A549 (cell line): Measurements from ENCODE around the gene DPPA3. TPM values are rescaled to one million over a fixed set of nuclear protein-coding genes. Genes with fewer than 3 reads are reported as not detected.

ENCODE experiments used
- ATAC-seq, 2 experiments: fragments of 200-7000 bp in 1 of 2; fragments of >200 bp in 1 of 2; cut with Nextera tagmentation in 1 of 2; cut with Tn5 transposase in 1 of 2; 3 replicates each; pipeline versions ENCODE4 v1.8.0 to v1.9.1; 2018 to 2020; ENCODE audit warnings: mild to moderate bottlenecking in 1 of 2, moderate library complexity in 1 of 2
- CTCF ChIA-PET: fragments of 300-600 bp; sonication (Branson Sonifier 250); formaldehyde crosslinking; extraction: SDS; loops from one replicate; lab custom pipeline; 2021; ENCODE audit warnings: antibody characterized with exemption, inconsistent platforms; lab: Yijun Ruan, JAX
- POLR2A ChIA-PET: fragments of 350-600 bp; formaldehyde crosslinking; extraction: SDS; loops from one replicate; lab custom pipeline; 2021; ENCODE audit warnings: antibody characterized with exemption, inconsistent platforms; lab: Yijun Ruan, JAX
- DNase-seq, 2 experiments: peaks; one replicate each; pipeline versions ENCODE4 v3.0.0 to v3.0.0-alpha.2; 2011 to 2016; ENCODE audit warnings: low read depth in 1 of 2, low spot score in 1 of 2
- FAIRE-seq: peaks from 2 replicates; lab custom pipeline; 2011; peaks lifted over from hg19 to GRCh38; lab: Jason Lieb, UNC
- H3K27ac ChIP-seq, 2 experiments: fragments of >200 bp; sonication (Bioruptor Twin); formaldehyde crosslinking; 3 replicates each; pipeline ENCODE4 v1.5.1; 2016 to 2017
- H3K4me1 ChIP-seq: fragments of >200 bp; sonication (Bioruptor Twin); formaldehyde crosslinking; 3 replicates; pipeline ENCODE4 v1.6.1; 2016
- H3K4me2 ChIP-seq: fragments of >200 bp; sonication (Bioruptor Twin); formaldehyde crosslinking; 3 replicates; pipeline ENCODE4 v1.6.1; 2016
- H3K4me3 ChIP-seq: fragments of >200 bp; sonication (Bioruptor Twin); formaldehyde crosslinking; 3 replicates; pipeline ENCODE4 v1.5.1; 2016
- H3K9me3 ChIP-seq: fragments of >200 bp; sonication (Bioruptor Twin); formaldehyde crosslinking; 3 replicates; pipeline ENCODE4 v1.6.1; 2016
- BHLHE40 ChIP-seq: IDR thresholded peaks from 2 replicates; pipeline ENCODE4 v1.6.1; 2012; ENCODE audit warnings: low read depth, low read length, inconsistent platforms
- CBX2 ChIP-seq: fragments of 200-600 bp; sonication (generic); IDR thresholded peaks from 2 replicates; pipeline ENCODE4 v1.6.1; 2016; ENCODE audit warnings: low read depth, mild to moderate bottlenecking, borderline replicate concordance
- CBX8 ChIP-seq: fragments of 200-600 bp; sonication (generic); IDR thresholded peaks from 2 replicates; pipeline ENCODE4 v1.6.1; 2016
- EHF ChIP-seq: fragments of 250-450 bp; sonication (Bioruptor Pico); IDR thresholded peaks from 2 replicates; pipeline ENCODE4 v1.5.0; 2020; ENCODE audit warnings: mild to moderate bottlenecking
- EP300 ChIP-seq, 2 experiments: fragments of >200 bp; sonication (Bioruptor Twin); formaldehyde crosslinking; IDR thresholded peaks; 2 replicates in 1 of 2; 3 replicates in 1 of 2; pipeline ENCODE4 v1.6.1; 2016 to 2017
- ESRRA ChIP-seq: fragments of 150-350 bp; IDR thresholded peaks from 2 replicates; pipeline ENCODE4 v1.6.1; 2014; ENCODE audit warnings: mild to moderate bottlenecking, low read length, borderline replicate concordance
- HEYL ChIP-seq: fragments of 250-450 bp; sonication (Bioruptor Pico); IDR thresholded peaks from 2 replicates; pipeline ENCODE4 v1.8.0; 2021; ENCODE audit warnings: mild to moderate bottlenecking, moderate library complexity
- HOXB13 ChIP-seq: fragments of 250-450 bp; sonication (Bioruptor Pico); IDR thresholded peaks from 2 replicates; pipeline ENCODE4 v1.5.0; 2020; ENCODE audit warnings: low read depth, mild to moderate bottlenecking, moderate library complexity
- MAFK ChIP-seq: fragments of 450-650 bp; IDR thresholded peaks from 2 replicates; pipeline ENCODE4 v1.6.1; 2014; ENCODE audit not compliant: partially characterized antibody
- NFE2L2 ChIP-seq: fragments of 150-350 bp; conservative IDR thresholded peaks from 2 replicates; pipeline ENCODE4 v1.6.1; 2014; ENCODE audit warnings: low read length
- RAD21 ChIP-seq, 2 experiments: fragments of >200 bp in 1 of 2; sonication (Bioruptor Twin) in 1 of 2; formaldehyde crosslinking in 1 of 2; IDR thresholded peaks in 1 of 2; conservative IDR thresholded peaks in 1 of 2; 2 replicates in 1 of 2; 3 replicates in 1 of 2; pipeline ENCODE4 v1.6.1; 2012 to 2018; ENCODE audit warnings: inconsistent platforms in 1 of 2
- RARB ChIP-seq: fragments of 250-450 bp; sonication (Bioruptor Pico); IDR thresholded peaks from 2 replicates; pipeline ENCODE4 v1.8.0; 2021; ENCODE audit warnings: mild to moderate bottlenecking, moderate library complexity
- RNF2 ChIP-seq: fragments of 200-600 bp; sonication (generic); IDR thresholded peaks from 2 replicates; pipeline ENCODE4 v1.6.1; 2016; ENCODE audit warnings: low read depth, mild to moderate bottlenecking, antibody characterized with exemption, moderate library complexity, borderline replicate concordance
- SREBF2 ChIP-seq: fragments of 450-650 bp; IDR thresholded peaks from 2 replicates; pipeline ENCODE4 v1.6.1; 2014; ENCODE audit warnings: mild to moderate bottlenecking, moderate library complexity
- ZFP36 ChIP-seq: fragments of 450-650 bp; IDR thresholded peaks from 2 replicates; pipeline ENCODE4 v1.6.1; 2014; ENCODE audit warnings: borderline replicate concordance; ENCODE audit not compliant: partially characterized antibody
- WGBS: methylation state at CpG from one replicate; pipeline ENCODE4 v1.1.6; 2017; ENCODE audit errors: missing lambda C conversion rate; 5-methylcytosine and 5-hydroxymethylcytosine counted together
- polyA plus RNA-seq, 4 experiments: library from polyadenylated mRNA; depleted of rRNA in 3 of 4; stranded (reverse); fragments of >200 nt; fragmentation: RNase III in 1 of 4; extraction: RNeasy Plus Mini Kit Qiagen cat#74134 plus additional on column Dnase treatment in 1 of 4; gene quantifications; 2 replicates in 3 of 4; 3 replicates in 1 of 4; pipeline ENCODE4 v1.2.3, GENCODE V29; 2011 to 2017
- TF ChIP-seq, protein P1 (sequence below): fragments of 250-450 bp; sonication (Bioruptor Pico); IDR thresholded peaks from 2 replicates; pipeline ENCODE4 v1.5.0; 2021; ENCODE audit warnings: mild to moderate bottlenecking, moderate library complexity, borderline replicate concordance
- TF ChIP-seq, protein P2 (sequence below): IDR thresholded peaks from 2 replicates; pipeline ENCODE4 v1.6.1; 2012; ENCODE audit warnings: low read depth, borderline replicate concordance
- TF ChIP-seq, protein P3 (sequence below): fragments of >200 bp; sonication (Bioruptor Twin); formaldehyde crosslinking; IDR thresholded peaks from 3 replicates; pipeline ENCODE4 v1.6.1; 2016
- TF ChIP-seq, protein P4 (sequence below): fragments of 200-600 bp; sonication (generic); IDR thresholded peaks from 2 replicates; pipeline ENCODE4 v1.6.1; 2016; ENCODE audit warnings: antibody characterized with exemption, mild to moderate bottlenecking, moderate library complexity
- TF ChIP-seq, protein P5 (sequence below): fragments of 450-650 bp; IDR thresholded peaks from 2 replicates; pipeline ENCODE4 v1.6.1; 2014; ENCODE audit warnings: antibody characterized with exemption

The DPPA3 gene
- polyA plus RNA-seq, 2 of the 4 experiments (the other 2 are of a cell fraction): not detected

DNA sequence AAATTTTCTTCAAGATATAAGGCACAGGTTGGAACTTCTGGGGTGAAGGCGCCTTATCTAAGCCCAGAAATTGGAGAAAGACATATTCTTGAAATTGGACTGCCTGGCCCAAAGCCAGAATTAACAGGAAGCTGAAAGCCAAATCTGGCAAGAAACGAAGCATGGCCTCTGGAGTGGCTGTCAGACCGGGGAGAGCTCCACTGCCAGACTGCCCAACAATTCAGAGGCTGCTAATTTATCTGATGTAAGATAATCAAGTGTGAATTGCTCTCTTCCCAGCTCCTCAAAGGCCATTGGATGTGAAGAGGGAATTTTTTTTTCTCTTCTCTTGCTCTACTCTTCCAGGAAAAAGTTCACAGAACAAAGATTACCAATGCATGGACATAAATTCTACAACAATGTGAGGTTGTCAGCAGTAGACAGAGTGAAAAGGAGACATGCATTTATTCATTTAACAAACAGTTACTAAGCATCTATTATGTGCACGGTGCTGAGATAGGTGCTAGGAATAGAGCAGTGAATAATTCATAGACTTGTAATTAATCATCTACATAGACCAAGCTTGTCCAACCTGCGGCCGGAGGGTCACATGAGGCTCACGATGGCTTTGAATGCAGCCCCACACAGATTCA is 15.6 kb upstream of the DPPA3 start, which contains the start of gene GDF3:
GDF3 (minus strand) TSS at position 210 of the 632 bp plus-strand sequence; CDS start at position 163, 47 bp downstream.
- 53% methylated on average over 7 of the region's 7 CpGs for WGBS
- ATAC-seq (no peak), FAIRE-seq (no peak), DNase-seq (no peak)
- ChIA-PET POLR2A (no interaction called here), CTCF (interaction anchor here (1.3 kb wide), 1 partner anchor 111 kb away, joined by 3 read pairs; no protein-coding TSS in a partner anchor)
- H3K4me1 ChIP-seq: no peaks in the 10 kb centered on the region
- no peak within 1 kb of the TSS for H3K4me2 ChIP-seq
- no peak within 1 kb of the TSS for H3K4me3 ChIP-seq
- H3K9me3 ChIP-seq: no peaks in the 10 kb centered on the region
- H3K27ac ChIP-seq: no peak within 1 kb of the TSS
- TF ChIP-seq, protein P1, sequence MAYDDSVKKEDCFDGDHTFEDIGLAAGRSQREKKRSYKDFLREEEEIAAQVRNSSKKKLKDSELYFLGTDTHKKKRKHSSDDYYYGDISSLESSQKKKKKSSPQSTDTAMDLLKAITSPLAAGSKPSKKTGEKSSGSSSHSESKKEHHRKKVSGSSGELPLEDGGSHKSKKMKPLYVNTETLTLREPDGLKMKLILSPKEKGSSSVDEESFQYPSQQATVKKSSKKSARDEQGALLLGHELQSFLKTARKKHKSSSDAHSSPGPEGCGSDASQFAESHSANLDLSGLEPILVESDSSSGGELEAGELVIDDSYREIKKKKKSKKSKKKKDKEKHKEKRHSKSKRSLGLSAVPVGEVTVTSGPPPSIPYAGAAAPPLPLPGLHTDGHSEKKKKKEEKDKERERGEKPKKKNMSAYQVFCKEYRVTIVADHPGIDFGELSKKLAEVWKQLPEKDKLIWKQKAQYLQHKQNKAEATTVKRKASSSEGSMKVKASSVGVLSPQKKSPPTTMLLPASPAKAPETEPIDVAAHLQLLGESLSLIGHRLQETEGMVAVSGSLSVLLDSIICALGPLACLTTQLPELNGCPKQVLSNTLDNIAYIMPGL (CRISPR knock-in tag): no peak
- no peak for TF ChIP-seq CBX8
- TF ChIP-seq ESRRA: no peak
- no peak for TF ChIP-seq MAFK
- no peak for TF ChIP-seq EP300 (IDR thresholded peaks at IDR 0.05)
- TF ChIP-seq, protein P2, sequence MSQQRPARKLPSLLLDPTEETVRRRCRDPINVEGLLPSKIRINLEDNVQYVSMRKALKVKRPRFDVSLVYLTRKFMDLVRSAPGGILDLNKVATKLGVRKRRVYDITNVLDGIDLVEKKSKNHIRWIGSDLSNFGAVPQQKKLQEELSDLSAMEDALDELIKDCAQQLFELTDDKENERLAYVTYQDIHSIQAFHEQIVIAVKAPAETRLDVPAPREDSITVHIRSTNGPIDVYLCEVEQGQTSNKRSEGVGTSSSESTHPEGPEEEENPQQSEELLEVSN: no peak
- TF ChIP-seq, protein P3, sequence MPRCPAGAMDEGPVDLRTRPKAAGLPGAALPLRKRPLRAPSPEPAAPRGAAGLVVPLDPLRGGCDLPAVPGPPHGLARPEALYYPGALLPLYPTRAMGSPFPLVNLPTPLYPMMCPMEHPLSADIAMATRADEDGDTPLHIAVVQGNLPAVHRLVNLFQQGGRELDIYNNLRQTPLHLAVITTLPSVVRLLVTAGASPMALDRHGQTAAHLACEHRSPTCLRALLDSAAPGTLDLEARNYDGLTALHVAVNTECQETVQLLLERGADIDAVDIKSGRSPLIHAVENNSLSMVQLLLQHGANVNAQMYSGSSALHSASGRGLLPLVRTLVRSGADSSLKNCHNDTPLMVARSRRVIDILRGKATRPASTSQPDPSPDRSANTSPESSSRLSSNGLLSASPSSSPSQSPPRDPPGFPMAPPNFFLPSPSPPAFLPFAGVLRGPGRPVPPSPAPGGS: no peak
- TF ChIP-seq ZFP36: no peak
- no peak for TF ChIP-seq RAD21 (conservative IDR thresholded peaks at IDR 0.05 in 1 of 2, IDR thresholded peaks at IDR 0.05 in 1 of 2)
- TF ChIP-seq BHLHE40: no peak
- TF ChIP-seq, protein P4, sequence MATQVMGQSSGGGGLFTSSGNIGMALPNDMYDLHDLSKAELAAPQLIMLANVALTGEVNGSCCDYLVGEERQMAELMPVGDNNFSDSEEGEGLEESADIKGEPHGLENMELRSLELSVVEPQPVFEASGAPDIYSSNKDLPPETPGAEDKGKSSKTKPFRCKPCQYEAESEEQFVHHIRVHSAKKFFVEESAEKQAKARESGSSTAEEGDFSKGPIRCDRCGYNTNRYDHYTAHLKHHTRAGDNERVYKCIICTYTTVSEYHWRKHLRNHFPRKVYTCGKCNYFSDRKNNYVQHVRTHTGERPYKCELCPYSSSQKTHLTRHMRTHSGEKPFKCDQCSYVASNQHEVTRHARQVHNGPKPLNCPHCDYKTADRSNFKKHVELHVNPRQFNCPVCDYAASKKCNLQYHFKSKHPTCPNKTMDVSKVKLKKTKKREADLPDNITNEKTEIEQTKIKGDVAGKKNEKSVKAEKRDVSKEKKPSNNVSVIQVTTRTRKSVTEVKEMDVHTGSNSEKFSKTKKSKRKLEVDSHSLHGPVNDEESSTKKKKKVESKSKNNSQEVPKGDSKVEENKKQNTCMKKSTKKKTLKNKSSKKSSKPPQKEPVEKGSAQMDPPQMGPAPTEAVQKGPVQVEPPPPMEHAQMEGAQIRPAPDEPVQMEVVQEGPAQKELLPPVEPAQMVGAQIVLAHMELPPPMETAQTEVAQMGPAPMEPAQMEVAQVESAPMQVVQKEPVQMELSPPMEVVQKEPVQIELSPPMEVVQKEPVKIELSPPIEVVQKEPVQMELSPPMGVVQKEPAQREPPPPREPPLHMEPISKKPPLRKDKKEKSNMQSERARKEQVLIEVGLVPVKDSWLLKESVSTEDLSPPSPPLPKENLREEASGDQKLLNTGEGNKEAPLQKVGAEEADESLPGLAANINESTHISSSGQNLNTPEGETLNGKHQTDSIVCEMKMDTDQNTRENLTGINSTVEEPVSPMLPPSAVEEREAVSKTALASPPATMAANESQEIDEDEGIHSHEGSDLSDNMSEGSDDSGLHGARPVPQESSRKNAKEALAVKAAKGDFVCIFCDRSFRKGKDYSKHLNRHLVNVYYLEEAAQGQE: no peak
- TF ChIP-seq RARB (CRISPR knock-in tag): no peak

DNA sequence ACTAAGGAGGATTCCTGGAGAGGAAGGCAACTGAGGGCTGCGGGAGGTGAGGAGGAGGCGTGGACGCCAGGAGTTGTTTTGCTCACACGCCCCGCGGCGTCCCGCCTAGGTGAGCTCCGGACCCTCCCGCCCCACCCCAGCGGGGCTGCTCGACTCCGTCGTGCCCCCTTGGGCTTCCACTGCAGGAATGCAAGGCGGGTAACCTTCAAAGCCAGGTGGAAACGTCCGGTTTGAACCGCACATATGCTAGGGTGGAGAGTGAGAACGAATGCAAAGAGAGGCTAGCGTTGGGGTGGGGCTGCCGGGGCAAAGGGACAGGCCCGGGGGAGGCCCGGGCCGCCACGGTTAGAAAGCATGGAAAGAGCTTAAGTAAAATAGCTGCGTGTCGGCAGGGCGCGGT is 5.4 kb upstream of the DPPA3 start:
- H3K4me1 ChIP-seq: no peaks in the 10 kb centered on the region
- ChIA-PET CTCF (interaction anchor here (0.6 to 1.5 kb wide), 3 partner anchors 18 to 526 kb away, joined by 3 read pairs; no protein-coding TSS in a partner anchor), POLR2A (no interaction called here)
- no peak overlapping the region for H3K4me2 ChIP-seq
- no peak overlapping the region for H3K27ac ChIP-seq
- no peak for DNase-seq
- H3K9me3 ChIP-seq: no peaks in the 10 kb centered on the region
- TF ChIP-seq CBX2 (no peak), HEYL (CRISPR knock-in tag) (no peak), NFE2L2 (no peak), SREBF2 (no peak), RNF2 (no peak), HOXB13 (CRISPR knock-in tag) (no peak), EHF (no peak), CBX8 (no peak)
- TF ChIP-seq, protein P5, sequence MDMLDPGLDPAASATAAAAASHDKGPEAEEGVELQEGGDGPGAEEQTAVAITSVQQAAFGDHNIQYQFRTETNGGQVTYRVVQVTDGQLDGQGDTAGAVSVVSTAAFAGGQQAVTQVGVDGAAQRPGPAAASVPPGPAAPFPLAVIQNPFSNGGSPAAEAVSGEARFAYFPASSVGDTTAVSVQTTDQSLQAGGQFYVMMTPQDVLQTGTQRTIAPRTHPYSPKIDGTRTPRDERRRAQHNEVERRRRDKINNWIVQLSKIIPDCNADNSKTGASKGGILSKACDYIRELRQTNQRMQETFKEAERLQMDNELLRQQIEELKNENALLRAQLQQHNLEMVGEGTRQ: no peak
- TF ChIP-seq, protein P3: no peak
- ATAC-seq: no peak
- 85% methylated on average over 24 of the region's 29 CpGs for WGBS
- no peak overlapping the region for H3K4me3 ChIP-seq
- no peak for FAIRE-seq
